Stimulated activated naive CD8-positive, alpha-beta T cell treated with anti-CD3 and anti-CD28 coated beads, Interleukin-15, Interleukin-2, amounts not matched to agents 100 ng/mL and 50 ng/mL, for 24 hours (primary cell): ENCODE data around the gene OR13J1.

Experiments
- H3K27ac Mint-ChIP-seq: one replicate; pipeline ENCODE4 v1.8.0; 2021; ENCODE audit warnings: mild to moderate bottlenecking, mixed read lengths
- H3K27me3 Mint-ChIP-seq: one replicate; pipeline ENCODE4 v1.8.0; 2021; ENCODE audit warnings: mixed read lengths
- H3K36me3 Mint-ChIP-seq: one replicate; pipeline ENCODE4 v1.8.0; 2021; ENCODE audit warnings: low read depth, mixed read lengths
- H3K4me1 Mint-ChIP-seq: one replicate; pipeline ENCODE4 v1.8.0; 2021; ENCODE audit warnings: low read depth, mixed read lengths
- H3K4me3 Mint-ChIP-seq: one replicate; pipeline ENCODE4 v1.8.0; 2021; ENCODE audit warnings: mild to moderate bottlenecking, mixed read lengths
- H3K9me3 Mint-ChIP-seq: one replicate; pipeline ENCODE4 v1.8.0; 2021; ENCODE audit warnings: mixed read lengths

Gene OR13J1

DNA sequence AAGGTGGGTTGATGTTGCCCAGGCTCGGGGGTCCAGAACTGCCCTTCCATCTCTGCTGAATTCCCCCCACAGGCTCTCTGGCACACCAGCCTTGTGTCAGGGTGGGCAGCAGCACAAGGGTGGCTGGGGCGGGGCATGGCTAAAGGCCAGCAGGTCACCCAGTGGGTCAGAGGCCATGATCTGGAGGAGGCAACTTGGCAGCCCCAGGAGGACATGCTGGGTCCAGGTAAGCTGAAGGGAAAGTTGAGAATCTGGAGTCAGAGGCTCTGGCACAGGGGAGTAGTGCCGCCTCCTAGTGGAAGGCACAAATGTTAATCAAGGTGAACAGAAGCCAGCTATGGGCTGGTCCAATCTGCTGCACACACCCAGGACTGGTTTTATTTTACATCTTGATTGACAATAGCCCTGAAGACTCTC, 35.0 kb downstream of the OR13J1 start:
- Mint-ChIP-seq H3K36me3 (no peaks in the 10 kb centered on the region), H3K9me3 (no peaks in the 10 kb centered on the region), H3K4me1 (peaks cover 17% of the 10 kb centered on the region), H3K27me3 (no peaks in the 10 kb centered on the region), H3K4me3 (no peak overlapping the region), H3K27ac (no peak overlapping the region)

DNA sequence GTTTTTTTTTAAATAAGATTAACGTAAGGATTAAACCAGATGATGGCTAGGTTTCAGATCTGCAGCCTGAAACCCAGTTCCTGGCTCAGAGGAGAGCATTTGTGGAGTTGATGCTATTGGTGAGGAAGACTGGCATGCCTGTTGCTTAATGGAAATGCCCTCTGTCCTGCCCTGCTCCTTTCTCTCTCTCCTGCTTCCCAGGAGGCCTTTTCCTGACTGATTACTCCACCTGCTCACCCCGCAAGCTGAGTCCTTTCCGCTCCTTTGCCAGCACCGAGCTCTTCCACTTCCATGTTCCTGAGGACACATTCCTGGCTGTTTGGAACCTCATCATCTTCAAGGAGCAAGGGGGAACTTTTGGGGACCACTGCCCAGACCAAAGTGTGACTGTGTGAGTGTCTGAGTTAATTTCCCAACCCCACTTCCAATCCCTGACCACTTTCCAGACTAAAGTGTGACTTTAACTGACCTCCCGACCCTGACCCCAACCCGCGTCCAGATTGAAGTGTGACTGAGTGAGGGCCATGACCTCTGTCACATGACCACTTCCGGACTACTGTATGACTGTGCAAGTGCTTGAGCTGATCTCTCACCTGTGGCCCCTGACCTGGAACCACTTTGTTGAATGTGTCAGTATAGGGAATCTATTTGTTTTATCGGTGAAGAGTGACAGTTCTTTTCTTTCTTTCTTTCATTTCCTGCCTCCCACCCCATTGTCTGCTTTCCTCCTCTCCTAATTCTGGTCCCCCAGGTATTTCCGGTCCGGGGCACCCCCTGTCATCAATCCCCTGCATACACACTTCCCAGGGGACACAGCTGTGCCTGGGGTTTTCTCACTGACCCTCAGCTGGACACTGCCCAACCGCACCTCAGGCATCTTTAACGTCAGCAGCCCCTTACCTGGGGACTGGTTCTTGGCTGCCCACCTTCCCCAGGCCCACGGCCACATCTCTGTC, 35.7 kb downstream of the OR13J1 start:
- Mint-ChIP-seq H3K27me3 (no peaks in the 10 kb centered on the region), H3K36me3 (no peaks in the 10 kb centered on the region), H3K9me3 (no peaks in the 10 kb centered on the region), H3K4me1 (peaks cover 20% of the 10 kb centered on the region), H3K4me3 (no peak overlapping the region), H3K27ac (no peak overlapping the region)

DNA sequence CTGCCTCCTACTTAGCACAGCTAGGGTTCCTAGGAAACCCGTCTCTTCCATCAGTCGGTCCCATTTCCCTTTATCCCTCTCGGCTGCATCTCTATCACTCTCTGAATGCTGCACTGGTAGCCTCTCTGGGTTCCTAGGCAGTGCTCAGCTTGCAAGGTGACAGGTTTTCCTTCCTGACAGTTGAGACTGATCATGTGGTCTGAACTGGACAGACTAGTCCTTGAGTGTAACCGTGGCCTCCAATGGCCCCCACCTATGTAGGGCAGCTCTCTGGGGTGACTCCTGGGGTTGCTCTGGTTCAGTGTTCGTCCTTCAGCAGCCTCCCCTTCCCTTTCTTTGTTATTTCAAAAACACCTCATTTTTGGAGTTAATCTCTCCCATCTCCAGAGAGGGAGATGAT, 37.4 kb downstream of the OR13J1 start:
- Mint-ChIP-seq H3K4me1 (peaks cover 31% of the 10 kb centered on the region), H3K9me3 (no peaks in the 10 kb centered on the region), H3K27me3 (no peaks in the 10 kb centered on the region), H3K4me3 (no peak overlapping the region), H3K36me3 (no peaks in the 10 kb centered on the region), H3K27ac (no peak overlapping the region)

DNA sequence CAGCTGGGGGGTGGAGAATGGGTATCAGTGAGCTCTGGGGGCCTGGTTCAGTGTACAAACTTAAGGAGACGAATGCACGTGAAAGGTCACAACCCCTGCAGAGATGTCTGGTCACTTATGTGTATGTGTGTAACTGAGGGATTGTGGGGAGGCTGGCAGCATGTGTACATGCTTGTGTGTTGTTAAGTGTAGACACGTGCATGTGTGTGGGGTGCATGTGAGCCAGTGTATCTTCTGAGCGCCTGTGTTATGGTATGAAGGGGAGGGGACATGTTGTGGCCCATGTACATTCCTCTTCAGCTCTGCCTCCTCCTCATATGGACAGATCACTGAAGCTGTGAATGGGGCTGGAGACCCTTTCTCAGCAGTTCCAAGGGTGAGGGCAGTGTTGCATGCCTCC, 39.2 kb downstream of the OR13J1 start:
- no peak overlapping the region for H3K27ac Mint-ChIP-seq

DNA sequence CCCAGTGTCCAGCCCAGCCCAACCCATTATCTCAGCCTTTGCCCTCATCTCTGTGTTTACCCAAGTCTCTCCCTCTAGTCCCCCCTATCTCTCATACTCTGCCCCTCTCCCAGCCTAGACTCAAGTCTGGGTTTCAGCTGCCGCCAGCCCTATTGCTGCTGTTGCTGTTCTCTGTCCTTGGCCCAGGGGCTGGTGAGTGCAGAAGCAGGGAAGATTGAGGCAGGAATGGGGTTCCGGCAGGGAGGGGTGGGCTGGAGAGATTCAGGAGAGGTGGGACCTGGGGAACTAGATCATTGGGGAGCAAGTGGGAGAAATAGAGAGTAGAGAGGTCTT, 40.5 kb downstream of the OR13J1 start:
- Mint-ChIP-seq H3K27ac (peak overlapping the region; percentile 55), H3K9me3 (no peaks in the 10 kb centered on the region), H3K4me3 (peak overlapping the region; percentile 73), H3K36me3 (no peaks in the 10 kb centered on the region), H3K4me1 (peaks cover 34% of the 10 kb centered on the region), H3K27me3 (no peaks in the 10 kb centered on the region)

More for the DNA sequence above, 39.2 kb downstream of the OR13J1 start:
- Mint-ChIP-seq H3K9me3 (no peaks in the 10 kb centered on the region), H3K4me1 (peaks cover 33% of the 10 kb centered on the region), H3K4me3 (no peak overlapping the region), H3K36me3 (no peaks in the 10 kb centered on the region), H3K27me3 (no peaks in the 10 kb centered on the region)

DNA sequence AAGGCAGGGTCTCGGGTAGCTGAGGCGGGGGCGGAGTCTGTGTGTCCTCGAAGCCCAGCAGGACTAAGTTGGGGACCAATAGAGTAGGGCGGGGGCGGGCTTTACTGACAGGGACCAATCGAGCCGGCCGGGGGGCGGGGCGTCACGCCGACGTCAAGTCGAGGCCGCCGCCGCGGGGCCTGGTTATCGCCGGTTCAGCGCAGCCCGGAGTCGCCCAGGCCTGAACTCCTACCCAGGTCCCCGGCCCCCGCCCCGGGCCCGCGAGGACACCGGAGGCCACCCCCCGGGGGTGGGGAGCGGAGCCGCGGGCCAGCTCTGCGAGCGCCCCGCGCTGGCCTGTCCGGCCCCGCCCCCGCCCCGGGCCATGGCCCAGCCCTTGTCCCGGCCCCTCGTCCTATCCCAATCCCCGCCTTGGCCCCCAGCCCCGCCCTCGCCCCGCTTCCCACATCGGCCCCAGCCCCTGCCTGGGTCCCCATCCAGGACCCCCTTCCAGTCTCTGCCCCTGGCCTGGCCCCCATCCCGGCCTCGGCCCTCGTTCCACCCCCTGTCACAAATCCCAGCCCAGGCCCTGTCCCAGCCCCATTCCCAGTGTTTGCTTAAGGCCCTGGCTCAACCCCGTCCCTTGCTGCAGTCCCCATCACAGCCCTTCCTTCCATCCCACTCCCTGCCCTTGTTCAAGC, 41.0 kb downstream of the OR13J1 start, which contains the start of gene TMEM8B:
Gene TMEM8B, plus strand, starts transcription at position 145 of the 680 bp plus-strand sequence. Its CDS starts 220 bp downstream, at position 365.
- Mint-ChIP-seq H3K27ac (peak within 1 kb of the TSS; percentile 91), H3K36me3 (no peaks in the 10 kb centered on the region), H3K9me3 (no peaks in the 10 kb centered on the region), H3K27me3 (no peaks in the 10 kb centered on the region), H3K4me1 (peaks cover 30% of the 10 kb centered on the region), H3K4me3 (peak within 1 kb of the TSS; percentile 95)

DNA sequence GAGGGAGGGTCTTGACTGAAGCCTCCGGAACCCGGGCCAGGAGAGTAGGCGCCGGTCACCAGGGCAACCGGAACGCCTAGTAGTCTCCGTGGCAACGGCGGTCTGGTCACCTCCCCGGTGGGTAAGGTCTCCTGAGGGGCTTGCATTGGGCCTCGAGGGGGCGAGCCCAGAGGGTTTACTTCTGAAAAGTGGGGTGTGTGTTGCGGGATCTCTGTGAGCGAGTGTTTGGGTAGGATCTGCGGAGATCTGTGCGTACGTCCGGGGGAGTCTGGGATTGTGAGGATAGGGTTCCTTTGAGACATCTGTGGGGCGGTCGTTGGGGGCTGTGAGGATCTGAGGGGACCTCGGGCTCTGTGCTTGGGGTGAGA, 41.5 kb downstream of the OR13J1 start, which contains the start of gene FAM221B:
Gene FAM221B, minus strand, starts transcription at position 17 of the 368 bp plus-strand sequence. CDS start 2,571 bp downstream, outside the sequence.
- Mint-ChIP-seq H3K27me3 (no peaks in the 10 kb centered on the region), H3K27ac (peak within 1 kb of the TSS; percentile 91), H3K36me3 (no peaks in the 10 kb centered on the region), H3K9me3 (no peaks in the 10 kb centered on the region), H3K4me3 (peak within 1 kb of the TSS; percentile 95), H3K4me1 (peaks cover 27% of the 10 kb centered on the region)

DNA sequence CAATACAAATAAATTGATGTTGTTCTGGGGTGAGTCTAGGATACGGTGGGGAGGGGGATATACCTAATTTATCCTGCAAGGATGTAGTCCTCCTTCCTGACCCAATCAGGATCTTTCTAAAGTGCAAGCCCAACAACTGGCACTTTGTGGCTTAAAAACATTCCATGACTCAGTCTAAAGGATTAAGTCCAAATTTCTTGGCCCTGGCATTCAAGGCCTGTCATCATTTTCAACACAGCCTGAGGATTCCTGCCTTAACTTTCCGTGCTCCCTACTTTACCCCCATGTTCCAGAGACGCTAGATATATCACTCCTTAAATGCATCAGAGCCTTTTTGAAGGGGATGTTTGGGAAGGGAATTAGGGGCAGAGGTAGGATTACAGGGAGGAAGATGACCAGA, 42.7 kb downstream of the OR13J1 start:
- H3K27me3 Mint-ChIP-seq, result no peaks in the 10 kb centered on the region
- no peaks in the 10 kb centered on the region for H3K9me3 Mint-ChIP-seq
- no peak overlapping the region for H3K27ac Mint-ChIP-seq
- peaks cover 23% of the 10 kb centered on the region for H3K4me1 Mint-ChIP-seq
- H3K4me3 Mint-ChIP-seq, result no peak overlapping the region
- H3K36me3 Mint-ChIP-seq, result no peaks in the 10 kb centered on the region

DNA sequence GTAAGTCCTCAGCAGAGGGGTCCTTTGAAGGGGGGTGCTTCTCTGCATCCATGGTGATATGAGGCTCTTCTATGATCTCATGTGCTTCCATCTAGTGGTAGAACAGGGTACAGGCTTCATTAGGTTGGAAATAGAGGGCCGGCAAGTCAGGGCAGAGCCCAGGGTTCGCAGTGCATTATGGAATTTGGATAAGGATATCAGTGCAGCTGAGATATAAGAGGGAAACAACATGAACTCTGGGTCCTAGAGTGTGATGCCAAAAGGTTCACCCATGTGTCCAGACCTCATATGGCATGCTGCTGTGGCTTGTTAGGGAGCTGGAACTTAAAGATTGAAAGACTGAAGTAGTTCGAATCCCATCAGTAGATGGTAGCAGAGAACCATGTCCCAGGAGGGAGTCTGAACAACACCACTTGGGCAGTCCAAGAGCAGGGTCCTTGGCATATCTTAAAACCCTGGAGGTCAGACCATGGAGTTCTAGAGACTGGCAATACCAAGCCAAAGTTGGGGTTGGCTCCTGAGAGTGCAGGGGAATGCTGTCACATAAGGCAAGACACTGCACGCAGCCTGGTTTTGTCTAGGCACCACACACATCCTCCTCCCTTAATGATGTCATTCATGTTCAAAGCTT, 44.0 kb downstream of the OR13J1 start:
- H3K4me1 Mint-ChIP-seq, result peaks cover 23% of the 10 kb centered on the region
- H3K27ac Mint-ChIP-seq, result no peak overlapping the region
- H3K4me3 Mint-ChIP-seq, result no peak overlapping the region
- H3K27me3 Mint-ChIP-seq, result no peaks in the 10 kb centered on the region
- H3K36me3 Mint-ChIP-seq, result no peaks in the 10 kb centered on the region
- H3K9me3 Mint-ChIP-seq, result no peaks in the 10 kb centered on the region

DNA sequence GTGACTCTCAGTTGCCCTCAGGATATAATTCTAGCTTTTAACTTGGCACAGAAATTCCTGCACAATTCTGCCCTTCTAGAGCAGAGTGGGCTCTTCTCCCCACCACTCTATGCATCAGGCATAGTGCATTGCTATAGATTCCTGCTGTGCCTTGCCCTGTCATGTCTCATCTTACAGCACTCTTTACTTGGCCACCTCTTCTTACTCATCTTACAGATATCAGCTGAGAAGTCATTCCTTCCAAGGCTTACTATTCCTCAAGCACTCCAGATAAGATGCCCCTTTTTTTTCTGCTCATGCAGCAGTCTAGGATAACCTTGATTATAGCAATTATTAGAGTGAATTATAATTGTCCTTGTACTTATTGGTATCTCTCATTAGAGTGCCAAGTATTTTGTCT, 47.3 kb downstream of the OR13J1 start:
- Mint-ChIP-seq H3K27ac (no peak overlapping the region), H3K36me3 (no peaks in the 10 kb centered on the region), H3K27me3 (no peaks in the 10 kb centered on the region), H3K4me3 (no peak overlapping the region), H3K9me3 (no peaks in the 10 kb centered on the region), H3K4me1 (peaks cover 4% of the 10 kb centered on the region)

DNA sequence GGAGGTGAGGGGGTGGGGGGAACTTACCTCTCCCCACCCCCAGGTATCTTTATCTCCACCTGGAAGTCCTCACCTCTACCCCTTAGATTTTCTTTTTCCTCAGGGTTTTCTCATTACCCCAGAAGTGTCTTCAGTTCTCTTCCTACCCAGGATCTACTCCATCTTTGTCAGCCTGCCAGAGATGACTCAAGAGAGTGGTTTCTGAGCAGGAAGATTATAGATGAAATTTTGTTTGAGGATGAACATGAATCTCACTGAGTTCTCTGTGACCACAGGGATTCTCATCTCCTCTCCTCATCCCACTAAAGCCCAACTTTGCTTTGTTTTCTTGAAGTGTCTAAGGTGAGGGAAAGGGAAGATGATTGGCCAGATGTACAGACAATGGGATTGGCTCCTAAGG, 50.1 kb downstream of the OR13J1 start:
- H3K4me1 Mint-ChIP-seq, result peaks cover 6% of the 10 kb centered on the region
- no peaks in the 10 kb centered on the region for H3K9me3 Mint-ChIP-seq
- no peaks in the 10 kb centered on the region for H3K36me3 Mint-ChIP-seq
- no peaks in the 10 kb centered on the region for H3K27me3 Mint-ChIP-seq
- no peak overlapping the region for H3K27ac Mint-ChIP-seq
- H3K4me3 Mint-ChIP-seq, result no peak overlapping the region
